Anterior cingulate cortex (tissue), 58 donors: ENCODE results near the gene SLC38A6.

Experiments
- DNase-seq, 58 donors: peaks; one replicate each; lab custom pipeline; 2025; lab: John Stamatoyannopoulos, UW

The SLC38A6 gene

GRCh38 chr14:61099216-61099835 lies 118.3 kb downstream of the SLC38A6 start:
- no peak for DNase-seq

DNA sequence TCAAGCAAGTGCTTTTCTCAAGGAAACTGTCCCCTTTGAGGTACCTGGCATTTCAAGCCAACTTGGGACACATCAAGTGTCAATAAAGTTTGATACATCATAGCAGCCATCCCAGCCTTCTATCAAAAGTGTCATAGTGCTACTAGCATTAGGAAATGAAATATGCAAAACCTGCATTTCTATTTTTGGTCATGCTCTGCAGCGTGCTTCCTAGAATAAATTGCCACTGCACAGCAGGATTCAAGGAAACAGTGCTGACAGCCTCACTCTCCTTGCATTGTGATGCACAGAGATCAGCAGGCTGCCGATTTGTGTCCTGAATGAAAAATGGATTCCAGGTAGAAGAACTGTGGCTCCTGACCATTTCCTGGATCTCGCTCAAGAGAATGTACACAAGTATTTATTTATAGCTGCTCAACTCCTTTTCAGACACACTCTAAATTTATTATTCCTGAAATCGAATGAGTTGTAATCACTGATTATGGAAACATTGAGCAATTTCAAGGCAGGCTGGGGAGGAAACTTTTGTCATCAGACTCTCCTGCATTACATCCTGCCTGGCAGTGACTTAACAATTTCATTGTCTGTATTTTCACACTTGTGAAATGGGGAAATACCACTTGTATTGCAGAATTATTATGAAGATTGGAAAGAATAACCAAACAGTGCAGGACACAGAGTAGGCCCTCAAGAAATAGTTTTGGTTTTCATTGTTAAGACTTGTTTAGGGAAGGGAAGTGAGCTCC lies 120.9 kb downstream of the SLC38A6 start:
- no peak for DNase-seq
